Measurements from ENCODE around the gene MRPL39.

DNA sequence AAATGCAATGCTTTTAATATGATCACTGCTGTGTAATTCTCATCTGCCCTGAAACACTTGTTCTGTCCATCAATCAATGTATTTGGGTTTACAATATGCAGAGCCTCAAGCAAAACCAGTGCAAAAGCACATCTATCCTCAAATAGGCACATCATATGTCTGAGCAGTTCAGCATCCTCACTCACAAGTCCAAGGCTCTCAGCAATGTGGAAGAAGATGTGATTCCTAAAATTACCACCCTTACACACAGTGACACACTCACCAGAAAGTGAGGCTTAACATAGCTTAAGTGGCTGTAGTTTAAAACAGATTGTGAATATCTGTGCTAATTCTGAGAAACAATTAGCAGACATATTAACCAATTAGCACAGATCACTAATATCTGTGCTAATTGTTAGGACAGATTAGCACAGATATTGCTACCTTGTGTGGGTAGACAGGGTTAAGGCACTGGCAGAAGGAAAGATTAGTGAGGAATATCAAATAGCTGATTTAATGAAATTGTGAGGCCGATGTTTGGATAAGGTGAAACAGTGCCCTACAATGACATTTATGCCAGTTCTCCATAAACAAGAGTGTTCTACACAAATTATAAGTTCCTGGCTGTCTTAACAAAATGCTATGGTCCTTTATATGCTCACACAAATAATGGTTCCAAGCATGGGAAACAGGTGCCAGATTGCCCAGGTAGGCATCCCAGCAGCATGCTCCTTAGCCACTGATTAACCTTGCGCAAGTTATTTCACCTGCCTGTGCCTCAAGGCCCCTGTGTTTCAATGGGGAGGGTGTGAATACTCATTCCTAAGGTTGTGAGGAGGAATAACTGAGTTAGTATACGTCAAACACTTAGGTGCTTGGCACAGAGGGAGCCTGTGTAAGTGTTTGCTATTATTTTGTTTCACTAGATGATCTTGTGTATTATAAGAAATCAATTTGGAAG, 41.7 kb downstream of the MRPL39 start:
- TF ChIP-seq, protein P1, sequence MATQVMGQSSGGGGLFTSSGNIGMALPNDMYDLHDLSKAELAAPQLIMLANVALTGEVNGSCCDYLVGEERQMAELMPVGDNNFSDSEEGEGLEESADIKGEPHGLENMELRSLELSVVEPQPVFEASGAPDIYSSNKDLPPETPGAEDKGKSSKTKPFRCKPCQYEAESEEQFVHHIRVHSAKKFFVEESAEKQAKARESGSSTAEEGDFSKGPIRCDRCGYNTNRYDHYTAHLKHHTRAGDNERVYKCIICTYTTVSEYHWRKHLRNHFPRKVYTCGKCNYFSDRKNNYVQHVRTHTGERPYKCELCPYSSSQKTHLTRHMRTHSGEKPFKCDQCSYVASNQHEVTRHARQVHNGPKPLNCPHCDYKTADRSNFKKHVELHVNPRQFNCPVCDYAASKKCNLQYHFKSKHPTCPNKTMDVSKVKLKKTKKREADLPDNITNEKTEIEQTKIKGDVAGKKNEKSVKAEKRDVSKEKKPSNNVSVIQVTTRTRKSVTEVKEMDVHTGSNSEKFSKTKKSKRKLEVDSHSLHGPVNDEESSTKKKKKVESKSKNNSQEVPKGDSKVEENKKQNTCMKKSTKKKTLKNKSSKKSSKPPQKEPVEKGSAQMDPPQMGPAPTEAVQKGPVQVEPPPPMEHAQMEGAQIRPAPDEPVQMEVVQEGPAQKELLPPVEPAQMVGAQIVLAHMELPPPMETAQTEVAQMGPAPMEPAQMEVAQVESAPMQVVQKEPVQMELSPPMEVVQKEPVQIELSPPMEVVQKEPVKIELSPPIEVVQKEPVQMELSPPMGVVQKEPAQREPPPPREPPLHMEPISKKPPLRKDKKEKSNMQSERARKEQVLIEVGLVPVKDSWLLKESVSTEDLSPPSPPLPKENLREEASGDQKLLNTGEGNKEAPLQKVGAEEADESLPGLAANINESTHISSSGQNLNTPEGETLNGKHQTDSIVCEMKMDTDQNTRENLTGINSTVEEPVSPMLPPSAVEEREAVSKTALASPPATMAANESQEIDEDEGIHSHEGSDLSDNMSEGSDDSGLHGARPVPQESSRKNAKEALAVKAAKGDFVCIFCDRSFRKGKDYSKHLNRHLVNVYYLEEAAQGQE (IDR thresholded peaks at IDR 0.05; ENCODE audit: borderline replicate concordance): no peak
- TF ChIP-seq, protein P2, sequence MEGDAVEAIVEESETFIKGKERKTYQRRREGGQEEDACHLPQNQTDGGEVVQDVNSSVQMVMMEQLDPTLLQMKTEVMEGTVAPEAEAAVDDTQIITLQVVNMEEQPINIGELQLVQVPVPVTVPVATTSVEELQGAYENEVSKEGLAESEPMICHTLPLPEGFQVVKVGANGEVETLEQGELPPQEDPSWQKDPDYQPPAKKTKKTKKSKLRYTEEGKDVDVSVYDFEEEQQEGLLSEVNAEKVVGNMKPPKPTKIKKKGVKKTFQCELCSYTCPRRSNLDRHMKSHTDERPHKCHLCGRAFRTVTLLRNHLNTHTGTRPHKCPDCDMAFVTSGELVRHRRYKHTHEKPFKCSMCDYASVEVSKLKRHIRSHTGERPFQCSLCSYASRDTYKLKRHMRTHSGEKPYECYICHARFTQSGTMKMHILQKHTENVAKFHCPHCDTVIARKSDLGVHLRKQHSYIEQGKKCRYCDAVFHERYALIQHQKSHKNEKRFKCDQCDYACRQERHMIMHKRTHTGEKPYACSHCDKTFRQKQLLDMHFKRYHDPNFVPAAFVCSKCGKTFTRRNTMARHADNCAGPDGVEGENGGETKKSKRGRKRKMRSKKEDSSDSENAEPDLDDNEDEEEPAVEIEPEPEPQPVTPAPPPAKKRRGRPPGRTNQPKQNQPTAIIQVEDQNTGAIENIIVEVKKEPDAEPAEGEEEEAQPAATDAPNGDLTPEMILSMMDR (IDR thresholded peaks at IDR 0.05; ENCODE audit: poor library complexity, severe bottlenecking): no peak
